Measurements from ENCODE around the gene BCO1. TPM values are rescaled to one million over a fixed set of nuclear protein-coding genes. Genes with fewer than 3 reads are reported as not detected.
A peak's percentile ranks its signal among the peaks of the same experiment; 100 is the strongest.

The BCO1 gene
- total RNA-seq, 1 experiment from 2014 or later: not detected

DNA sequence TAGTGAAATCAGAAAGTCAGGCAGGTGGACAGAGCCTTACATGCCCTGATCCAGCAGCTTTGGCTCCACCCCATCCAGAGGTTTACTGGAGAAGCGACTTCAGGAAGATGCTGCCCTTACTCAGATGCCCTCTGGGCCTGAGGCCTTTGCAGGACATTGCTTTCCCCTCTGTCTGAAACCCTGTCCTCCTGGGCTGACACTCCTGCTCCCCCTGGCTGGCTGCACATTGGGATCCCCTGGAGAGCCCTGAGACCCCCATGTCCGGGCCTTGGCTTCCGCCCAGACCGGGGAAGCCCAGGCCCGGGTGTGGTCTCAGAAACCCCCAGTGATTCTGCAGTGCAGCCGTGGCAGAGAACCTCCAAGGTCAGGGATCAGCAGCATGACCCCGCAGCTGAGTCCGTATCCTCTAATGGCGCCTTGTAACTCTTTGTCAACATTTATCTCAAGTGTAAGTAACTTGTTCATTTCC lies 36.6 kb downstream of the BCO1 start:
- no peak for DNase-seq (ENCODE audit: low read depth)

DNA sequence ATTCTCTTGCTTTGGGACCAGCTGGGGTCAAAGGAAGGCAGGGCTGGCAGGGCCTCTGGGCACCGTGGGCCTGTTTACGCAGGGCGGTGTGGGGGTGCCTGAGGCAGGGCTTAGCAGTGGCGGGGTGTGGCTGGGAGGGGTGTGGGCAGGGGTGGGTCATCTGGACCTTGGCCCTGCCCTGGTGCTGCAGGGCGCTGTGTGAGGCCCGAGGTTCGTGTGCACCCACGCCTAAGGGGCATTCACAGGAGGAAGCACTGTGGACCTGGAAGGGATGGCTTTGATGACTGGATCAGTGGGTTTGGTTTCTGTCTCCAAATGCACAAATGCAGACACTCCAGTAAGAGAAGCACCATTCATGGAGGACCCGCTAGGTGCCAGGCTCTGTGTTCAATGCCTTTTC lies 37.3 kb downstream of the BCO1 start:
- no peak for DNase-seq (ENCODE audit: low read depth)

DNA sequence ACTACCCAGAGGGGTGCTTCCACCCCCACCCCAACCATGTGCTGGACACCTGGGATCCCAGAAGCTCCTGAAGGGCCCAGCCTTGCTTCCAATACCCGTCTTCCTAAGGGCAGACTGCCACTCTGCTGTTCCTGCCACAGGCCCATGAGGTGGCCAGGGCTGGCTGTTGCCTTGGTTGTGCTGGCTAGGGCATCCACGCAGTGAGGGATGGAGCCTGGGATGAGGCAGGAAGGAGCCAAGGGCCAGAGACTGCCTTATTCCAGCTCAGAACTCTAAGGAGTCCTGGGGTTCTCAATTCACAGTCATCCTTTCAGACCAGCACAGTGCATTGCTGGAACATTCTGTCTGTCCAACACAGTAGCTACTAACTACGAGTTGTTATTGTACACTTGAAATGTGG lies 37.8 kb downstream of the BCO1 start:
- no peak for DNase-seq (ENCODE audit: low read depth)

DNA sequence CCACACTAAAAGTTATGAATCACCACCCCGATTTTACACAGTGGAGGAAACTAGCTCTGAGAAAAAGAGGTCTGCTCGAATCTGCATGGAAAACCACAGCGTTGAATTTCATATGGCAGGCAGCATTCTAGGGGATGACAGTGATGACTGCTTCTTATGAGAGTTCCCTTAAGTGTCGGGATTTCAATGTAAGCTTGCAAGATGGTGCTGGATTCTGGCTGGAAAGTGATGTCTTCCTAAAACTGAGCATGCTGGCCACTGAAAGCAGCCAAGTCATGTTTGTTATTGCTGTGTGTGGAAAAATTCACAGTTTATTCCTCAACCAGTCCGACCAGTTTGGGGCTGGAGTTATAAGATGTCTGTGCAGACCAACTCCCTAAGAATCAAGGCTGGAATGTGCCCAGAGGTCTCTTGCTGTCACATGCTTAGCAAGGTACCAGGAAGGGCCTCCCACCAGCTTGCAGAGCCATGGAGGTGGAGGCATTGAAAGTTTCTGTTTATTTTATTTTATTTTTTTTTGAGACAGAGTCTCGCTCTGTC lies 39.1 kb downstream of the BCO1 start:
- no peak for DNase-seq (ENCODE audit: low read depth)

DNA sequence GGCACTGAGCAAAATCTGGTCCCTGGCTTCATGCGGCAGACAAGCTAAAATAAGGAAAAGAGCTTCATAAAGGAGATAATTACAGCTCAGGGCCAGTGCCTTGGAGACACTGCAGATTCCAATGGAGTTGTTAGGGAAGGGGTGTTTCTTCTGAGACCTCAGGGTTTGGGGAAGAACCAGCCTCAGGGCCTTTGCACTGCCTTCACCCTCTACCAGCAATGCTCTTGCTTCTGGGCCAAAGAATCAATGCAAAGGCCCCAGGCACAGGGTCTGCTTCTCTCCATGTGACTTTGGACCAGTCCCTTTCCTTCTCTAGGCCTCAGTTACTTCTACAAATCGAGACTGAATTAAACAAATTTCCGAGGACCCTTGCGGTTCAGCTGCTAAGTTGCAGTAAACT lies 40.0 kb downstream of the BCO1 start:
- DNase-seq (ENCODE audit: low read depth): no peak

DNA sequence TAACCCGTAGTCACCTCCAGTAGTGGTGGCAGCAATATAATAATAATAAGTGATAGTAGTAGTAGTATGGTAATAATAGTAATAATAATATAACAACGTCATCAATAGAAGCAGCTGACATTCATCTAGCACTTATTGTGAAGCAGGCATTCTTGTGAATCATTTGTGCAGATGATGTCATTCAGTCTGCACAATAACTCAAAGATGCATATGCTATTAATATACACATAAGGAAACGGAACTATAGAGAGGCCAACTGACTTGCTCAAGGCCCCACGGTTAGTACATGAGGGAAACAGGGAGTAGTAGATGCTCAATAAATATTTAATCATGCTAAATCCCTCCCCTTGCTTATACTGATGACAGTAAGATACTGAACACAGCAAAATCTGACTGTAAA lies 40.9 kb downstream of the BCO1 start:
- no peak for DNase-seq (ENCODE audit: low read depth)

DNA sequence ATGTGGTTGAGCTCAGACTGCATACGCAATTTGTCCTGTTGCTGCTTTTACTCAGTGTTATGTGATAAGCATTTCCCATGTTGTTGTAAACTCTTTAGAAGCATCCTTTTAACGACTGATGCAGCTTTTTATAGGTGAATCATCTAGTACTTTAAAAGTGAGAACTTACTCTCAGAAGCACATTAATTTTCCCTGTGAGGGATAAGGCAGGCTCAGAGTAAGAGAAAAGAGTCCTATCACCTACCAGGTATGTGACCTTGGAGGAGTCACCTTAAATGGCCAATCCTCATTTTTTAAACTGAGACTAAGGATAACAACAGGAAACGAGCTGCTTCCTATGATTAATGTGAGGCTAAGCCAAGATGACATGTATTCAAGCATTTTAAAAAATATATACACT lies 41.9 kb downstream of the BCO1 start:
- no peak for DNase-seq (ENCODE audit: low read depth)

DNA sequence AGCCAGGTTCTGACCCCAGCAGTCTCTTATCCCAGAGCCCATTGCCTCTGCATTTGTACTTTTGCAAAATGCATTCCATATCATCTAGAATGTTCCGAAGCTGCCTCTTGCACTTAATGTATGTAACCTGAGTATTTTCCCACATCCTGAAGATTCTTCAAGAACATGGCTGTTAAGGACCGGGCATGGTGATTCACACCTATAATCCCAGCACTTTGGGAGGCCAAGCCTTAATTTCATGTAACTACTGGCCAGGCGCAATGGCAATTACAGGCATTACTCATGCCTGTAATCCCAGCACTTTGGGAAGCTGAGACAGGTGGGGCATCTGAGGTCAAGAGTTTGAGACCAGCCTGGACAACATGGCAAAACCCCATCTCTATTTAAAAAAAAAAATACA lies 44.6 kb downstream of the BCO1 start:
- DNase-seq (ENCODE audit: low read depth): peak; percentile 12

DNA sequence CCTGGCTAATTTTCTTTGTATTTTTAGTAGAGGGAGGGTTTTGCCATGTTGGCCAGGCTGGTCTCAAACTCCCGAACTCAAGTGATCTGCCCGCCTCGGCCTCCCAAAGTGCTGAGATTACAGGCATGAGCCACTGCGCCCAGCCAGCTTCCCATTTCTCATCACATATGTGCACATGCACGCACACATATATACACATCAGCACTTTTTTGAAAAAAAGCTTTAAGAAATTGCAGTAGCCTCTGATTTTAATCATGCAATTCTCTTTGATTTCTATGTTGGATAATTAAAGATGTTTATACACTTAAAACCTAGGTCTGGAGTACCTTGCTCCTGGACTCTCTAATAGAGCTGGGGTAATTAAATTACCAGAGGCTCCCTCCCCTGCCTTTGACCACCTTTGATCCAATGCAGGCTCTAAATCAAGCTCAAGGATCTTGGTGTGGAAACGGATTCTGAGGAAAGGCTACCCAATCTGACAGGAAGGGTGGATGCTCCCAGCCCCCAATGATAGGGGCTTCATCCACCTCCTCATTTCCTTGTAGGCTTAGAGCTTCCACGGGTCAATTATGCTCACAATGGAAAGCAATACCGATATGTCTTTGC lies 46.6 kb downstream of the BCO1 start:
- DNase-seq (ENCODE audit: low read depth): no peak

DNA sequence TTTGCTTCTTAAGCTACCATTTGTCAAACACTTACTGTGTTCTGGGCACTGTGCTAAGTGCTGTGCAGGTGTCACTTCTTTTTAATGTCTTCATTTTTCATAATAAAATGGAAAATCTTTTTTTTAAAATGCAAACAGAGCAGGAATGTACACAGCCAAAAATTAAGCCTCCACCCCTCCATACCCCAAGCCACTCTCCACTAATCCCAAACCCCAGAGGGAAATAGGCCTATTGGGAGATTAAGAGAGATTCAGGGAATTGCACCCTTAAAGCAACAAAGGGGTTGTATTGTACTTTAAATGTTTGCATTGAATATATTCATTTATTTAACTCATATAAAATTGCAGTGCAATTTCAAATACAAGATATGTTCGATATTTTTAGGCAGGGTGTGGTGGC lies 47.7 kb downstream of the BCO1 start:
- no peak for DNase-seq (ENCODE audit: low read depth)

DNA sequence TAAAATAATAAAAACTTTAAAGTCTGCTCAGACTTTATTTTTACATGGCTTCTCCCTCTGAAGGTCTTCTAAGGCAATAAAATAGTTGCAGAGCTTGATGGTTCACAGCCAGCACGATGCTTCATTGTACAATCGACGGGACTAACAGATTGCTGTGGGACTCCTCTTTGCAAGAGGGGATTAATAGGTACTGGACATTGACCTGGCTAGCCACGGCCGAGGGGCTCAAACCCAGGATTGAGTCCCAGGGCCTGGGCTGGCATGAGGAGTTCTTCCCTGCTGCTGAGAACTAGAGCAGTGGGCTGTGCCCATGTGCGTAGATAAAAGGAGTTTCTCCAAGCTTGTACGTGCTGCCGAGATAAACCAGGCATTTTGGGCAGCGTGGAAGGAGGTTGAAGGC lies 52.6 kb downstream of the BCO1 start:
- no peak for DNase-seq (ENCODE audit: low read depth)

DNA sequence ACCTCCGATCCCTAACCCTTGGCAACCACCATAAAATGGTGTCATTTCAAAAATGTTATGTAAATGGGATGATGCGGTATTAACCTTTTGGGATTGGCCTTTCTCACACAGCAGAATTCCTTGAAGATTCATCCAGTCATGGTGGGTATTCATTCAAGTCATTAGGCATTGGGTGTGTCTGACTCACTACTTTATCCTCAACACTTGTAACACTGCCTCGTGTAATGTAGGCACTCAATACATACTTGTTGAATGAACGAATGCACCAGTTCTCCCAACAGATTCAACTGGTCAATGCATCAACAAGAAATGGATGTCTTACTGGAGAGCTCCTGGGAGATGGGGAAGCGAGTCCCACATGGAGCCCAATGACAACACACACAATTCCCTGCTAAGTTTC lies 54.4 kb downstream of the BCO1 start:
- DNase-seq (ENCODE audit: low read depth): no peak

DNA sequence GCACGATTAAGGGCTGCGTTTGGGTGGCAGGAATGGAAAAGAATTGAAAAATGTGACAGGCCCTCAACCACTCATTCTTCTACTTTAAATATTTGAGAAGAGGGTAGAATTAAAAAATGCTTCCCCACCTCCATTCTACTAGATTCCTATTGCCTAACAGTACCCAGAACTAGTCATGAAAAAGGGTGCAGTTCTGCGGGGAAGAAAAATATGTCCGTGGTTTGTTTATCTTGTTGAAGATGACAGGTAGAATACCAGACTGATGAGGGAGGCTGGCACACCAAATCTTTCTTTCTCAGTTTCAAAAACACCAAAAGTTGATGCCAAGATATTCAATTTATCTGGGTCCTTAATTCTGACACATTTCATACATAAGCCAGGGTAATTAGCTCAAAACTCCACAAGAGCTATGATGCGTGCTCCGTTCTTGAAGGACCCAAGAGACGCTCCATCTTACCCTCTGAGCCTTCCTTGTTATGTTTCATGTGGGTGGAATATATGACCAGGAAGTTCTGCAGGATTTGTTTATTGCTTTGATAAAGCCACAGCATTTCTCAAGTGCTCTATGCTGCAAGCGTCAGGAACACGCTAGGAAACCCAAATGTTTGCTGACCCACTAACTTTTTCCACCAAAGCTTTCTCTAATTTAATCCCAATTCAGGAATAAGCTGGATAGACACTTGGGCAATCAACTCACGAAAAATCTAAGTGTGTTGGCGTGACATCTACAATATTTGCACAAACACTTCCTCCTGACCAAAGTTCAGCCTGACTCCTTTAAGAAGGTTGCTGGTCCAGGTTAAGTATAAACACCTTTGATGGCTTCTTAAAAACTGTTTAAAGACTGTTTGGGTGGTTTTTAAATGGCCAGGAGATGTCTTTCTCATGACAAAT lies 55.7 kb downstream of the BCO1 start:
- DNase-seq (ENCODE audit: low read depth): no peak

DNA sequence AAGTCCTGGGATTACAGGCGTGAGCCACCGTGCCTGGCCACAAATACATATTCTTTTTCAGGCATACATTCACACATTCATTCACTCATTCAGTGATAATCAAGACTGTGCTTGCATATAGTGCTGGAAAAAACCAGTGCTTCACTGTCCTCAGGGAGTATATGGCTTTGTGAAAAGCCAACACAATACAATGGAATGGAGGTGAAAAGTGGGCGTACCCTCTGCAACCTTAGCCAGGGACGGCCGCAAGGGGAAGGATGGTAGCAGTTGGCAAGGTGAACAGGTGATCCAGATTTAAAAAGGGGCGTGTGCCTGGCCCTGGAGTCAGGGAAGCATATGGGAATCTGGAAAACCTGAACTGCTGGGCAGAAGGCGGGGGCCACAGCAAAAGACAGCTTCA lies 58.1 kb downstream of the BCO1 start:
- DNase-seq (ENCODE audit: low read depth): no peak

DNA sequence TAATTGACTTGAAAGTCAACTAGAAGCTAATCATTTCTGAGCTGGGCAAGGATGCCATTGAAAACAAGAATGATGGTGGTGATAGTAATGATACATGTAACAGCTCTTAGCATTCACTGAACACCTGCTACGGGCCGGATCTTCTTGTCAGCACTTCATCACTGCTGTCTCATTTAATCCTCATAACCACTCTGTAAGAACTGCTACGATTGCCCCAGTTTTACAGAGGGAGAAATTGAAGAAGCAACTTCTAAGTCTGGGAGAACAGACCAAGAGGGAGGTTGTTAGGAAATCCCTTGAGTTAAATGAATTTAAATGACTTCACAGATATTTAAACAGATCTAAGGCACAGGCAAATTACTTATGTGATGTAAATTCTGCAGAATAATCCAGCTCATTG lies 69.3 kb downstream of the BCO1 start:
- DNase-seq (ENCODE audit: low read depth): no peak

DNA sequence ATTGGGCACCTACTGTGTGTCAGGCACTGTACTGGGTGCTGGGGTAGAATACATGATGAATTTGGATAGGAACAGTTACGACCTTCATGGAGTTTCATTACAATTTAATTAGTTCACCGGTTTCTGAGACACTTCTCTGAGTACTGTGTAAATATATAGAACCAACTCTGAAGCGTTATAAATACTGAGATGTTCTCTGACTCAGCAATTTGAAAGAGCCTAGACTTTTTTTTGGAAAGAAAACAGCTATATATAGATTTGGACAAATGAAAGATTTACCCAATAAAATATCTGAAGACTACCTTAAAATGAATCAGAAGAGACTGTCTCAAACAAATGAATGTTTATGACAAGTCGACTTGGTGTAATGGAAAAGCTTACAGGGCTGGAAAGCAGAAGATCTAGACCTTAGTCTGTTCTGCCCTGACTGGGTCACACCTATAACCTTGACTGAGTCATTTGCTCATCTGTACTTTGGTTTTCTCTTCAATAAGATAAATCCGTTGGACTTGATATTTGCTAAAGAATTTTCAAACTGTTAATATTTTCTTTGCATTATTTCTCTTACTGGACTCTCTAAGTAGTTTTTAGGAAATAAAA lies 71.7 kb downstream of the BCO1 start:
- DNase-seq (ENCODE audit: low read depth): no peak

DNA sequence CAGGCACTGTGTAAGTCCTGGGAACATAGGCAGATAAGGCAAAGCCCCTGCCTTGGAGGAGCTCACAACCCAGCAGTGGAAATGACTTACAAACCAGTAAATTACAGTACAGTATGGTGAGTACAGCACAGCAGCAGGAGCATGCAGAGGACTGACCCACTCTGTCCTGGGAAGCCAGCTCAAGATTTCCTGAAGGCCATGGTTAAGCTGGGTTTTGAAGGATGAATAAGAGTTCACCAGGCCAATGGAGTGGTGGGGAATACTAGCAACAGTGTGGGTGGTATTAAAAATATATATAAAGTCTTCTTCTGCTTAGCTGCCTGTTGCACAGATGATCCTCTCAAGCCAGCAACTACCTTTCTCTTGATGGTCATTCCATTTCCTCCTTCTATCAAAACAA lies 73.3 kb downstream of the BCO1 start:
- DNase-seq (ENCODE audit: low read depth): no peak

DNA sequence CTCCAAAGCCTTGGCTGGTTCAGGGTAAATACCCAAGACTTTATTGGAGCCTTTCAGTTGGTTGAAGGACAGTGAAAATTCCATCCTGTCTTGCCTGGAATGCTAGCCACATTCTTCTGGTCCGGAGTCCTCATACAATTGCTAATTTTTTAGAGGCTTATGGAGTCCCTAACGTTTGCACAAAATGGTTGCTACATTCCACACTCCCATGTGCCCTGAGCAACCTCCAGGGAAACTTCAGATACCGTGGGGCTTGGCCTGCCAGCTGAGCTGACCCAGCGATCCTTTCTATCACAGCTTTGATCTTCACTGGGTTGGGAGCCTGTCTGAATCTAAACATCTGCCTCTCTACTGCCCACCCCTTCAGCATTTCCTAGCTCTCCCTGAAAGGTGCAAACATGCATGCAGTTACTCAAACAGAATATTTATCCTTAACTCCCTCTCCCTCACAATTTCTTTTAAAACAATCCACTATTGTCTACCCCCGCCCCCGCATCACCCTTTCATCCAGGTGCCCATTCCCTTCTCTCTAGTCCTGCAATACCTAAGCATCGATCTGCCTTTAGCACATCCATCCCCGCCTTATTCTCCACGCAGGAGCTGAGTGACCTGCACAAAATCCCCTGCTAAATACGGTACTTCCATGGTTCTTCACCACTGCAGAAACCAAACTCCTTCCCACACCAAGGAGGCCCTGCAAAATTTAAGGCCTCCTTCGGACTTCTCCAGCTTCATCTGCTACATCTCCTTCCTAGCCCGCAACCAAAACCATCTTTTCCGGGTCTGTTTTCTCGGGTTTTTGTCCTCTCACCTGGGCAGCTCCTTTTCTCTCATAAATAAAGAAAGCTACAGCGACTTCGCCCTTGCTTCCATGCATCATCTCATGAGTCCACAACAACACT lies 75.5 kb downstream of the BCO1 start:
- DNase-seq (ENCODE audit: low read depth): no peak

DNA sequence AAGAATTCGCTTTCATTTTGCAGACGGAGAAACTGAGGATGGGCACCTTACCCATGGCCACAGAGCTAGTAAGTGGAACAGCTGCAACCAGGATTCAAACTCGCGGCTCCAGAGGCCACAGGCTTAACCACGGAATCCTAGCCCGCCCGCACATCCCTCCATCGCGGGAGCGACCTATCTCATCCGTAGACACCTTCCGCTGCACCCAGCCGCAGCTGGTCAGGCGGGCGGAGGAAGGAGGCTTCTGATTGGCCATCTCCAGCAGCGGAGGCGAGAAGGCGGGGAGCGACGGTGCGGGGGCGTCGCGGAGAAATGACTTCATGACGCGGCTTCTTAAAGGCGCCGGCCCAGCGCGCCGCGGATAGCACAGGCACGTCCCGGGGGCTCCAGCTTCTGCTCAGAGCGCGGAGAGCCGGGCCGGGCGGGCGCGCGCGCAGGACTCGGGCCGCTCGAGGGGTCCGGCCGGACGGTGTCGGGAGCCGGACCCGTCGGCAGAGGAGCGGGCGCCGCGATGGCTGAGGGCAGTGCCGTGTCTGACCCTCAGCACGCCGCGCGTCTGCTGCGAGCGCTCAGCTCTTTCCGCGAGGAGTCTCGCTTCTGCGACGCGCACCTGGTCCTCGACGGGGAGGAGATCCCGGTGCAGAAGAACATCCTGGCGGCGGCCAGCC lies 76.2 kb downstream of the BCO1 start, which contains the start of gene GAN:
Gene GAN (plus strand): TSS at position 360 of the 668 bp plus-strand sequence. CDS start 152 bp downstream, at position 512.
- peak; percentile 92 for DNase-seq (ENCODE audit: low read depth)

DNA sequence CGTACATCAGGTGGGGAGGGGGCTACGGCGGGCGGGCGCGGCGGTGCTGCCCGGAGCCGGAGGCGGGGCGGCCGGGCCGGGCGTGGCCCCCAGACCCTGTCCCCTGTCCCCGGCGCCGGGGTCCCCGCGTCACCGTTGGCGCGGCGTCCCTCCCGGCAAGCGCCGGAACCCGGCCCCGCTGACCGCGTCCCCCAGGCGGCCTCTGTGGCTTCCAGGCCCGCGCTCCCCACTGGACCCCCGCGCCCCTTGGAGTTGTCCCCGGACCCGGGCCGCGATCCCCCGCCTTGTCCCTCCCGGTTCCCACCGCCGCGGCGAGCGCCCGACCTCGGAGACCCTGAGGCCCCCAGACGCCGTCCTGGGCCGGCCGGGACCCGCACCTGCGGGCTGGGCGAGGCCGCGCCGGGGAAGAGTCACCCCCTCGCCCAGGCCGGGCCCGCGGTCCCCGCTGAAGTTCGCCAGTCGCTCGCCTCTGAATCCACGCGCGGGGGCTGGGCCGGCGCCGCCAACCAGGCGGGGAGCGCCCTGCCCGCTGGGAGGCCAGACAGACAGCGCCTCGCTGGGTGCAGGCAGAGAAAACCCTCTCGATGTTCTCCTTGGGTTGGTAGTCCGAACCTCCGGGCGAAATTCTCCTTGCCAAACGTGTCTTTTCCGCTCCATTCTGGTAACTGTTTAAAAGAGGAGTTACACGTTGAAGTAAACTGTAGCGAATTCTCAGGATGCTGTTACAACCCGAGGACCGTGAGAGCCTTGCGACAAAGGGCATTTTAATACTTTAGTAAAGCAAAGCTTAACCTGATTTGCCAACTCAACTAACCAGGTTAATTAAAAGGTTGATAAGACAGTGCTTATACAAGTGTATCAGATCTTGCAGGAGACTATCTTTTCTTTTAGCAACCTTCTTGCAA lies 77.0 kb downstream of the BCO1 start:
- DNase-seq (ENCODE audit: low read depth): peak; percentile 43

Data from LHCN-M2 (cell line).